NB4 (cell line): ENCODE data around the gene TTC27.

Experiments
- DNase-seq: peaks from one replicate; pipeline ENCODE4 v3.0.0; 2010; ENCODE audit warnings: low read depth
- H3K4me3 ChIP-seq: one replicate; pipeline ENCODE4 v1.5.1; 2011; ENCODE audit warnings: mild to moderate bottlenecking, low read depth, low read length, moderate library complexity
- CTCF ChIP-seq: IDR thresholded peaks from one replicate; pipeline ENCODE4 v1.5.1; 2012; ENCODE audit warnings: low read depth, low read length
- MAX ChIP-seq: IDR thresholded peaks from 2 replicates; pipeline ENCODE4 v1.6.1; 2011; ENCODE audit warnings: low read depth, low read length
- MYC ChIP-seq: IDR thresholded peaks from 2 replicates; pipeline ENCODE4 v1.6.1; 2011; ENCODE audit warnings: low read depth, low read length
- POLR2A ChIP-seq: IDR thresholded peaks from 2 replicates; pipeline ENCODE4 v1.6.1; 2011; ENCODE audit warnings: mild to moderate bottlenecking; ENCODE audit not compliant: insufficient read length; ENCODE audit errors: extremely low read depth

The TTC27 gene

GRCh38 chr2:32696439-32696838 is 68.6 kb downstream of the TTC27 start:
- DNase-seq = no peak
- no peak for TF ChIP-seq MYC
- H3K4me3 ChIP-seq = no peak overlapping the region

- H3K4me3 ChIP-seq = no peak overlapping the region
- TF ChIP-seq POLR2A = no peak
- TF ChIP-seq MYC = no peak
- TF ChIP-seq CTCF = no peak
- TF ChIP-seq MAX = no peak
- peak; percentile 9 for DNase-seq
Measured at GRCh38 chr2:32697156-32697555, 69.3 kb downstream of the TTC27 start.

GRCh38 chr2:32699151-32699550 is 71.3 kb downstream of the TTC27 start:
- TF ChIP-seq CTCF (no peak), POLR2A (no peak), MAX (no peak), MYC (no peak)
- no peak overlapping the region for H3K4me3 ChIP-seq
- DNase-seq = no peak

- TF ChIP-seq CTCF (no peak), MYC (no peak), POLR2A (no peak), MAX (no peak)
- no peak for DNase-seq
- H3K4me3 ChIP-seq = no peak overlapping the region
Measured at GRCh38 chr2:32701806-32702205, 74.0 kb downstream of the TTC27 start.

- no peak overlapping the region for H3K4me3 ChIP-seq
- TF ChIP-seq CTCF (no peak), MAX (no peak)
- no peak for DNase-seq
Measured at GRCh38 chr2:32702303-32703064, 74.6 kb downstream of the TTC27 start.

GRCh38 chr2:32706815-32707579 is 79.1 kb downstream of the TTC27 start:
- TF ChIP-seq CTCF = no peak
- TF ChIP-seq MYC = no peak
- TF ChIP-seq MAX = no peak
- TF ChIP-seq POLR2A = no peak
- no peak overlapping the region for H3K4me3 ChIP-seq
- no peak for DNase-seq
